NCI-H146 (cell line): ENCODE measurements around the gene CAPN7.

Experiments used
- DNase-seq: peaks from one replicate; lab custom pipeline; 2025; lab: John Stamatoyannopoulos, UW

CAPN7 gene

DNA sequence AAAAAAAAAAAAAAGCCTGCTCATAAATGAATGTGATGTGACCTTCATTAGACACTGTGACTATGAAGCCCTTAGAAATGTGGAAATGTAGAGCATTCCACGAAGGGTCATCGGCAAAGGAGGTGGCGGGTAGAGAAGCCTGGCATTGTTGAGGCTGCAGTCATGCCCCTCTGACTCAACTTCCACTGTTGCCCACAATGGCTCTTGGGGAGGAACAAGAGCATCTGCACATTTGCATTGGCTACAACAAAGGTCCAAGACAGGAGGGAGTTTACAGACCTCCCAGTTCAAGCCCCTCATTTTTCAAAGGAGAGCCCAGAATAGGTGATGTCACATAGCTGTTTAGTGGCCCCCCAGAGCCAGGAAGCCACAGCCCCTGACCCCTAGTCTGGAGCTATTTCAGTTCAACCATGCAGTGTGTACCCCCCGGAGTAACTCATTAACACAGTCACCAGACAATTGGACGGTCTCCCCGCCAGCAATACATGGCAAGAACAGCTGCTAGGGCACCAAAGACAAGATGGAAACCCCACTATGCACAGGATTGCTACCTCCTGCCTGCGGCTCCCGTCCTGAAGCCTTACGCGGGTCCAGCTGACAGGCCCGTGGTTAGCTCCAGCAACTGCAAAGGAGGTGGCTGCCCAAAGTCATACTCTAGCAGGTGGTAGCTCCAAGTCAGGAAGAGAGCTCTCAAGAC is 70.1 kb downstream of the CAPN7 start:
- peak; percentile 5 for DNase-seq

DNA sequence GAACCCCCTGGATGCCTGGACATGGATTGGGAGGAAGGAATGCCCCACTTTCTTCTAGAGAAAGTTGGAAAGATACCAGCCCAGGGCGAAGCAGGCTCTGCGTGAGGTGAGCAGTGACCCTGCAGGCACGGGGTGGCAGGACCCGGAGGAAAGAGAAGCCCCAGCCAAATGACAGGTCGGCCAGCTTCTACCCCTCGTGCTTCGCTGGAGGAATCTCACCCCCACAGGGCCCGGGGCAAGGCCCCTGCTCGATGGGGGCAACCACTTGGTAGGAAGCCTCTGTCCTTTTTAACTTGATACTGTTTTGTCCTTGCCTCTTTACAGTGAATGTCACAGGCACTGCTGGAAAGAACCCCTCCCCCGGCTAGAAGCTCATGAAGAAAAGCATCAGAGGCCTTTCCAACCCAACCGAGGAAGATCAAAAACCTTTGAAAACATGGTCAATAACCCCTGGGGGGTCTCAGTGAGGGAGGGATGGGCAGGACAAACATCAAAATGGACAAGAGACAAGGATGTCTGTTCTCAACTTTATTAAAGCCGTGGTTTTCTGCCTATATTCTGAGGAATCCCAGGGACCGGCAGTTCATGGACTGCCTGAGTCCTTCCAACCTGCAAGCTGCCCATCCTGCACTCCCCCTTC is 71.9 kb downstream of the CAPN7 start:
- DNase-seq = no peak

DNA sequence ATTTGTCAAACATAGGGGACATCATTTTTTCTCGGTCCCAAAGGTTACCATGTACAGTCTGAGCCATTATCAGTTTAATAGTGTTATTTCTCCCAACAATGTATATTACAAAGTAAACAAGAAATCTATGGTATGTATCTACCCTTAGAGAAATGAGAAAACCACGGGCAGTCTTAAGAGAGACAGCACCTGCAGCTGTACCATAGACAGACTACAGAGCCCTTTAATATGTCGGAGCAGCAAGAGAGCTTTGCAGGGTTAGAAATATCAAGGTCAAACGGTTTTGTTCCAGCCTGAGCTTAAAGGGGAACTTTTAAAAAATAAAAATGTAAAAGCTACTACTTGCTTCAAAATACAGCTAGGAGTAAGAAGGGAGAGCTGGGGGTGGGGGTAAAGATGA is 73.2 kb downstream of the CAPN7 start:
- DNase-seq = no peak

DNA sequence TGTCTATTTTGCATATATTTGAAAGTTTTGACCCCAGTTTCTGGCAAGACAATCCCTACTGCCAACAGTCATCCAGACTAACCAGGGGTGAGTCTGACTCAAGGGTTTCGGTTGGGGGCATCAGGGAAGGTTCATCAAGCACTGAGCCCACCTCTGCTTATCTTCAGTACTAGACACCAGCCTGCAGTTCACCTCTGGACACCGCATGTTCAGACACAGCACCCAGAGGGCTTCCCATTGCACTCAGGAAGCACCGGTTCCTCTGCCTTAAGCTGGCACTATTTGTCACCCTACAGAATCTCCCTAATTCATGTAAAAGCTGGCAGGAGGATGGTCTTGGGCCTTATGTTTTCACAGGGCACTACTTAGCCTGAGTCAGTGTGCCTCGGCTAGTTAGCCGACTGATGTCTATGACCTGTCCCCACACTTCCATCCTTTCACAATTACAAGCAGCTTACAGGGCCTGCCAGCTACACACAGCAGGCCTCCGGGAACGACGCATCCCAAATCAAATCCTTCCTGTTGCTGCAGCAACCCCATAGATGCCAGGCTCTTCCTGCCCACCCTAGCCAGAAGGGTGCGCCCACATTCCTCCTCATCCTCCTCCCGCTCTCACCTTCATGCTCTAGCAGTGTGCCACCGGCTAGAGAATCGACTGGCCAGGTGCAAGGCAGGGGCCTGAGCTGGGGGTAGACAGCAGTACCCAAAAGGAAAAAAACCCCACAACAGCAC is 73.8 kb downstream of the CAPN7 start:
- DNase-seq = no peak

DNA sequence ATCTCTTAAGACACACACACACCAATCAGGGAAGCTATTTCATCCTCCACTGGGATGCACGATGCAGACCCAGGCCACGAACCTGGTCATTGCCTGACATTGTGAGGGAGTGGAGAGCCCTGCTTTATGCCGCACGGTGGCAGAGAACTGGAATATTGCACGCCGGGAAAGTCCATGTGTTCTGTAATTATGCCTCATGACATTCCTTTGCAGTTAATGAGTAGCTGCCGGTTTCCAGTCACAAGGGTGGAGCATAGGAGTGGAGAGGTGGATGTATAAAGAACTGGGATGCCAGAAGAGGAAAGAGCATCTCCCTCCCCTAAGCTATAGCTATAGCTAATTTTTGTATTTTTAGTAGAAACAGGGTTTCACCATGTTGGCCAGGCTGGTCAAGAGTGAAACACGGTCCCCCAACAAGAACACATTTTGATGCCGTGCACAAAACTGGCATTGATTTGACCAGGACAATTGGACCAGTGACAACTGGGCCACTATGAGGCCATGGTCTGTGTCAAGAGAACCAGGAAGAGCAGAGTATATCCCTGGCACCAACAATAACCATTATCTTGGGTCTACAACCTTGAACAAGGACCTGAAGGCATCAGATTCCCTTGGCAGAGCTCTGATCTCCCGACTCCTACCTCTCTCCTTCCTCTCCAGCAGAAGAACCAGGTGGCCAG is 74.9 kb downstream of the CAPN7 start:
- no peak for DNase-seq

DNA sequence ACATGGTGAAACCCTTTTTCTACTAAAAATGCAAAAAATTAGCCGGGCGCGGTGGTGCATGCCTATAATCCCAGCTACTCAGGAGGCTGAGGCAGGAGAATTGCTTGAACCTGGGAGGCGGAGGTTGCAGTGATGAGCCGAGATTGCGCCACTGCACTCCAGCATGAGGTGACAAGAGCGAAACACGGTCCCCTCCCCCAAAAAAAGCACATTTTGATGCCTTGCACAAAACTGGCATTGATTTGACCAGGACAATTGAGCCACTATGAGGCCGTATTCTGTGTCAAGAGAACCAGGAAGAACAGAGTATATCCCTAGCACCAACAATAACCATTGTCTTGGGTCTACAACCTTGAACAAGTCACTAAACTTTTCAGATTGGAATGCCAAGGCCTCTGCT is 75.8 kb downstream of the CAPN7 start:
- DNase-seq = no peak

DNA sequence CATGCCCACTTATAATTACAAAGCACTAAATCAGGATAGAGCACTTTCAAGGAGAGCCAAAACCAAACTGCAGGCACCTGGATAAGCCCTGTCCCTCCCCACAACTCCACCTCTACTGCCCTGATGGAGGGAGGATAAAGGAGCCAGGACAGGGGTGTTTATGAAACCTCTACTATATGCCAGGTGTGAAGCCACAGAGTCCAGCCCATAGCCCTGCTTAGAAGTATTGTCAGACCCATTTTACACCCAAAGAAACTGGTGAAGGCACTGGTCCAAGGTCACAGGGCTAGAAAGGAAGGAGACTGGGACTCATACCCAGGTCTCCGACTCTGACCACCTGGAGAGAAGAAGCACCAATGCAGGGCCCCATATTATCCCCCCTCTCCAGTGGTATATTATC is 77.7 kb downstream of the CAPN7 start:
- DNase-seq = no peak

DNA sequence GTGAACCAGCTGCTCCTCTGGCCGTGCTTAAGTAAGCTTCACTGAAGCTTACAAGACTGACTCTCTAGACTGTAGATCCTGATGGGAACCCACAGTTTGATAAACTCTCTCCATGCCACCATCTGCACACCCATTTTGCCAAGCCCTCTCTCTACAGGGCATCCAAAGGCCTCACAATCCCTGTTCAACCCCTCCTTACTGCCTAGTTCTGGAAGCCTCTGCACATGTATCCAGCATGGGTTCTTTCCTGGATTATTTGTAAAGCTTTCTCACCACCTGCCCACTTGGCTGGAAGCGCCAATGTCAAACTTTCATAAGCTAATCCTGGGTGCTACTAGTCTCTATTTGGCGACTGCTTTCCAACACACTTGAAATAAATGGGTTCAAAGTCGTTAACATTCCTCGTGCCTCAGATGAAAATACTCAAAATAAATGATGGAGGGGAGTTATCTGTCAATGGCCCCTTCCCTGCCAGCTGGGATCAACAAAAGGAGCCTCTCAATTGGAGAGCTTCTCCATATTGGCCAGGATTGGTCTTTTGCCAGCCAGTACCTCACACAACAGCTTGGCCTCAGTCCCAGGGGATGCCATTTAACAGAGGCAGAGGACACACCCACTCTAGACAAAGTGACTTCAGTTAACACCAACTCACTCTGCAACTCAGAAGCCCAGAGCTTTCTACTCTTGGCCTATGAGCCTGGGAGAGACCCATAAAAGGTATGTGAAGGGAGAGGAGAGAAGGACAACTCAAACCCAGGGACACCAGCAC is 78.3 kb downstream of the CAPN7 start:
- DNase-seq = peak; percentile 18

DNA sequence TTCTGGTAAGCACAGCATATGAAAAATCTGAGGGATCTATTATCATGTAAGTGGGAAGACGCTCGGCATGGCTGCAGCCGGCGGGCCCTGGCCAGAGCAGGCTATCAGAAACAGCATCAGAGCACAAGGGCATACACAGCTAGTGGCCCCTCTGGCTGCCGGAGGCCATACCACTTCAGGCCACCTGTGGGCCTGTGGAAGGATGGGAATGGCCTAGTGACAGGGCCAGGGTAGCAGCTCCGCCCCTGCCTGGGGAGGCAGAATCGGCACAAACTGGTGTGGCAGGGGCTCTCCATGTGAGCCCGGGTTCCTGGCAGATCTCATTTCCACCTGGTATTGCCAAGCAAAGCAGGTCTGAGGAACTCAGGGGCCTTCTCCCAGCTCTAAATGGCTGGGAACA is 80.0 kb downstream of the CAPN7 start:
- DNase-seq = no peak

DNA sequence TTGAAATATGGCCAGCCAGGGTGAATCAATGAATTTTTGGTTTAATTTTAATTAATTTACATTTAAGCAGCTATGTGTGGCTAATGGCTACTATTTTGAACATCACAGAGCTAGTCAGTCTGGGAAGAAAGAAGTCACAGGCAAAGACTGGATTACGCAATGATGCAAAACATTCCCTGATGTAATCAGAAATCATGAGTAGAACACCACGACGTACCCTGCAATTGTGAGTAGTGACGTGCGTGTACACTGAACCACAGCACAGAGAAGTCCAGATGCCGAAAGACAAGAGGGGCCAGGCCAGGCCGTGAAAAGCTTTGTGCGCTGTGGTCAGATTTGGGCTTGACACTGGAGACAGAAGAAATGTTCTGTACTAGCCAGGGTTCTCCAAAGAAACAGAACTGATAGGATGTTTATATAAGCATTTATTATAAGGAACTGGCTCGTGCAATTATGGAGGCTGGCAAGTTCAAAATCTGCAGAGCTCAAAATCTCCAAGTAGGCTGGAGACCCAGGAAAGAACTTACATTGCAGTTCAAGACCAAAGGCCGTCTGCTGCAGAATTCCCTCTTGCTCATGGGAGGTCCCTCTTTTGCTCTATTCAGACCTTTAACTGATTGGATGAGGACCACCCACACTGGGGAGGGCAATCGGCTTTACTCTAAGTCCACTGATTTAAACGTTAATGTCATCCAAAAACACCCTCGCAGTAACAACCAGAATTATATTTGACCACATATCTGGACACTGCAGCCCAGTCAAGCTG is 81.7 kb downstream of the CAPN7 start:
- DNase-seq = no peak

DNA sequence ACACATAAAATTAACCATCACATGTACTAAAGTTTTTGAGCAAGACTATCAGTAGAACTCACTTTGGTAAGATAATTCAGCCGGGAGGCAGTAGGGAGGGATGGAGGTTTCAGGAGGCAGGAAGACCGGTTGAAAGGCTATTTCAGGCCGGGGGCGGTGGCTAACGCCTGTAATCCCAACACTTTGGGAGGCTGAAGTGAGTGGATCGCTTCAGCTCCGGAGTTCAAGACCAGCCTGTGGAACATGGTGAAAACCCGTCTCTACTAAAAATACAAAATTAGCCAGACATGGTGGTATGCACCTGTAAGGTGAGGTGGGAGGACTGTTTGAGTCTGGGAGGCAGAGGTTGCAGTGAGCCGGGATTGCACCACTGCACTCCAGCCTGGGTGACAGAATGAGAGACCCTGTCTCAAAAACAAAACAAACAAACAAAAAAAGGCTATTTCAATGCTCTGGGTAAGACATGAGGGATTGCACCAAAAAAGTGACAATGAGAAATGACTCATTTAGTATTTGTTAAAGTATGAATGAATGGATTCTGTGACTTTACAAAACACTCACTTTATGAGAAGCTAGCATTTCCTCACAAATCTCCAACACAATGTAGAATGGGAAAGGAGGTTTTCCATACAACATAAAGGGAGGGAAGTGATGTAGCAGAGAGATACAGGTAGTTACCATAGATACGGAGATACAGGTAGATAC is 82.4 kb downstream of the CAPN7 start:
- DNase-seq = no peak

DNA sequence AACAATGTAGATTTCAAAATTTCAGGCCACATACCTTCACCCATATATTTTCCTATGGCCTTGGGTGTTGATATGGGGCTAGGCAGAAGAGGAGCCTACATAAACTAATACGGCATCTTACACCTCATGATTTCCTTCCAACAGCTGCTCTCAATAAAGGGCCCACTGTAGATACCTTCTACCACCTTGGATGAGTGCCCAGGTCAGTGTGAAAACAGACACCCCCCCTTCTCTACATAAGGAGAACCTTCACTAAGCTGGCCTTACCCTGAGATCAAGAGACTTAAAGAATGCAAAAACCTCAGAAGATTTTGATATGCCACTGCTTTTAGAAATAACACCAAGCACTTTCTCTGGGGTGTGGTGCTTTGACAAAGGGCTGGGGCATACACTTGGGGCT is 83.6 kb downstream of the CAPN7 start:
- DNase-seq = no peak

DNA sequence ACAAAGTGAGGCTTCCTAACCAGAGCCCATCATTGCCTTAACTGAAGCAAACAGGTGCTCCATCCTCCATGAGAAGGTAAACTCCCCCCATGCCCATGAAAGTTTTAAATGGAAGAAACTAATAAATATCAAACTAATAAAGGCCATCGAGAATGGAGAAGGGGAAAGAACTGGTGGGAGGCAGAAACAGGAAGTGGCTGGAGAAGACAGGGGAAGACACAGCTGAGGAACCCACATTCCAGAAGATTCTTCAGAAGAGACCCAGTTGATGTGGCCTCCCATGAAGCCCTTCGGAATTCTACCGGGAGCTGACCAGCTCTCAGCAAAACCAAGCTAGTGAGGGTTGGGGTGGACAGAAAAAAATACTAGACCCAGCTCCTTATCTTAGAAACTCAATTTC is 84.7 kb downstream of the CAPN7 start:
- DNase-seq = no peak

DNA sequence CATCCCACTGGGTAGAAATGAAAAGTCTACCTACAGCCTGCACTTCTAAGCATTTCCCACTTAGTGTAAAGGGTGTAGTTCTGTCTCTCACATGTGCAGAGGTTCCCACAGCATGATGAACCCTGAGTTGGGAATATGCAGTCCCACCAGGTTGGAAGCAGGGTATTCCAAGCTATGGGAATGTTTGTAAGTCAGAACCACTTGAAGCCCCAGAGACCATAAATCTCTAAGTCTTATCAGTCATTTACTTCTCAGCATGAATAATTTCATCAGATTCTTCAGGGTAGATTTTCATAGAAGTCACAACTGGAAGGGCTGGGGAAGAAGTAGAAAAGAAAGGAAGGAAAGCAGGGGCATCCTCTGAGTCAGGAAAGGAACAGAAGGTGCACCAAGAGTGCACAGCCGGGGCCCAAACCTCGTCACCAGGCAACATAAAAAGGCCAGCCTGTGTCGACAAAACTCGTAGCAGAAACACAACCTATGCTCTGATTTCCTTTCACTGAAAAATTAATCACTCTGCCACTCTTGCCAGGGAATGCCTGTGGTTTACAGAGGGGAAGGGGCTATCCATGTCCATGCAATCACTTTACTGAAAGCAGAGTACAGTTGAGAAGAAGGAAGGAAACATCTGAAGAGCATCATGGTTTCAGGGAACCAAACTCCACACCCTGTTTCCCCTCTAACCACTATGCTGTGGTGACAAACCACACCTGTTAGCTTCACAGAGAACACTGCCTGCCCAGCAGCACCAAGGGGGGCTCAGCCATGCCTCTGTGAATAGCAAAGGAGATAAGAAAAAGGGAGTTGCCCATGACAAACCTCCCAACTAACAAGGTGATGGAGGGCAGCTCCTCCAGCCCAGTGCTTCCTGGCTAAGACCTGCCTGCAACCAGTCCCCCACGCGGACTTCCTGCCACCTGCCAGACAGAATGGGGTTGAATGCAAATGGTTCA is 85.8 kb downstream of the CAPN7 start:
- peak; percentile 35 for DNase-seq

DNA sequence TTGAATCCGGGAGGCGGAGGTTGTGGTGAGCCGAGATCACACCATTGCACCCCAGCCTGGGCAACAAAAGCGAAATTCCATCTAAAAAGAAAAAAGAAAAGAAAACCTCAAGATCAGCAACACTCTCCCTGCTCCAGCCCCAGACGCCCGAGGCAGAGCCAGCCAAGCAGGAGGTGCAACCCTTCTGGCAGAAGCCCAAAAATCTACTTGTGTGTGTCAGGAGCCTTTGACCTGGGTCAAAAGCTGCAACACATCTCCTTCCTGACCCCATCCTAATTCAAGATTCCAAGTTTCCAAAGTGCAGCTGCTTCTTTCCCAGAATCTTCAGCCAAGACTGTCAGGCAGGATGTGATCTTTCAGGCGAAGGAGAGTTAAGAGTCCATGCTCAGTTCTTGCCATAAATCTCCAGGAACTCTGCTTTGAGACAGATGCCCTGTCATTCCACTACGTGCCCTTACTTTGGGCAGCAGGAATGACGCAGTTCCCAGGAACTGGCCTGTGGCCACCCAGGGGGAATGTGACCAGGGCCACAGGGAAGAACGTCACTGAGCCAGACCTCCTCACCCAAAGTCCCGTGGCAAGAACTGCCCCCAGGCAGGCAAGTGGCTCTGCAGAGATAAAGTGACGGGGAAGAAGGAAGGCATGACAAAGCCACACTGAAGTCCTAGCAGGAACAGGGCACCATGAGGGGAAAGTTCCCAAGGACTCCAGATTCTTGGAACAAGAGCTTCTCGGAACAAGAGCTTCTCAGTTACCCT is 86.9 kb downstream of the CAPN7 start:
- no peak for DNase-seq

DNA sequence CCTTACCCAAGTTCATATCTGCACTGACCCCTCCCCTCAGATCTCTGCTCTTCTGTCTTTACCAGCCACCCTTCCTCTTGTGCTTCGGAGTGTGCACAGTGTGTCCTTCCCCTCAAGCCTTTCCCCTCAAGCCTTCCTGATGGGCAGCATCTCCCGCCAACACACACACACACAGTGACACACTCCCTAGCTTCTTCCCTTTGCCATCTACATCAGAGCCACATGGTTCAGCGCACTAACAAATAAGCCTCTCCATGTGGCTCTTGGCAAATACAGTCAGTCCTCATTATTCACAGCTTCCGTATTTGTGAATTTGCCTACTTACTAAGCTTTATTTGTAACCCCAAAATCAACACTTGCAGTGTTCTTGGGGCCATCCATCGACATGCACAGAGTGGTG is 88.9 kb downstream of the CAPN7 start:
- no peak for DNase-seq

DNA sequence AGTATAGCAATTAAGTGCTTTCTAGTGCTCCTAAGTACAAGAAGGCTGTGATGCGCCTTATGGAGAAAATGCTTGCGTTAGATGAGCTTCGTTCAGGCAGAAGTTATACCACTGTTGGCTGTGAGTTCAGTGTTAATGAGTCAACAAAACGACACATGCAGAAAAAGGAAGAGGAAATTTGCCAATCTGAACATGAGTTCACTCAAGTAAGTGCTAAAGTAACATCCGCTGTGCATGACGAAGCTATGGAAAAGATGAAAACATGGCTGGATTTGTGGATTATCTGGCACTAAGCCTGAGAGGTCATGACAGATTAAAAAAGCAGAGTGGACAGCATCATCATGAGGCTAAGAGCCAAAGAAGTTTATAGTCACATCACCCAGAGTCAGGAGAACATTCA is 89.5 kb downstream of the CAPN7 start:
- no peak for DNase-seq

DNA sequence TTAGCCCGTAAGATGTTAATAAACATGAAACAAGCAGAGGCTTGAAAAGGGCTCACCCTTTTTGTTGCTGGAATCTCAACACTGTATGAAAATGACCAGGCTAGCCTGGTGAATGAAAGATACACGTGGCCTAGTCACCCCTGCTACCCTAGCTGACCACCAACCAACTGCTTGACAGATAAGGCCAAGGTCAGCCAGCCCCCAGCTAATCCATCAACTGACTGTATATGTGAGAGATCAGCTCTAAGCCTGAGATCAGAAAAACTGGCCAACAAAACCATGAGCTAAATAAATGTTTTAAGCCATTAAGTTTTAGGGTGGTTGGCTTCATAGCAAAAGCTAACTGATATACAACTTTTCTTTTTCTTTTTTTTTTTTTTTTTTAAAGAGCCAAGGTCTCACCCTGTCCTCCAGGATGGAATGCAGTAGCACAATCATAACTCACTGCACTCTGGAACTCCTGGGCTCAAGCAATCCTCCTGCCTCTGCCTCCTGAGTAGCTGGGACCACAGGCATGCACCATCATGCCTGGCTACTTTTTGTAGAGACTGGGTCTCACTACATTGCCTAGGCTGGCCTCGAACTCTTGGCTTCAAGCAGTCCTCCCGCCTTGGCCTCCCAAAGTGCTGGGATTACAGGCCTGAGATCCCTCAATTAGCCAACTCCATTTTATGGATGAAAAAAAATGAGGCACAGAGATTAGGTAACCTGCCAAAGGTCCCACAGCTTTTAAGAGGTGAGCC is 91.7 kb downstream of the CAPN7 start:
- DNase-seq = no peak
